HG03571 (cell line): Measurements from ENCODE around the gene USP24.
"Not testable (repeated sequence)": the region's sequence is repeated elsewhere in the genome, so short reads cannot be mapped to it uniquely, and the experiment has no call there.

Source experiments
- ATAC-seq: cut with Tn5 transposase; IDR thresholded peaks from one replicate; pipeline ENCODE4 v1.9.1; 2021; ENCODE audit not compliant: unreplicated experiment

Gene USP24

DNA sequence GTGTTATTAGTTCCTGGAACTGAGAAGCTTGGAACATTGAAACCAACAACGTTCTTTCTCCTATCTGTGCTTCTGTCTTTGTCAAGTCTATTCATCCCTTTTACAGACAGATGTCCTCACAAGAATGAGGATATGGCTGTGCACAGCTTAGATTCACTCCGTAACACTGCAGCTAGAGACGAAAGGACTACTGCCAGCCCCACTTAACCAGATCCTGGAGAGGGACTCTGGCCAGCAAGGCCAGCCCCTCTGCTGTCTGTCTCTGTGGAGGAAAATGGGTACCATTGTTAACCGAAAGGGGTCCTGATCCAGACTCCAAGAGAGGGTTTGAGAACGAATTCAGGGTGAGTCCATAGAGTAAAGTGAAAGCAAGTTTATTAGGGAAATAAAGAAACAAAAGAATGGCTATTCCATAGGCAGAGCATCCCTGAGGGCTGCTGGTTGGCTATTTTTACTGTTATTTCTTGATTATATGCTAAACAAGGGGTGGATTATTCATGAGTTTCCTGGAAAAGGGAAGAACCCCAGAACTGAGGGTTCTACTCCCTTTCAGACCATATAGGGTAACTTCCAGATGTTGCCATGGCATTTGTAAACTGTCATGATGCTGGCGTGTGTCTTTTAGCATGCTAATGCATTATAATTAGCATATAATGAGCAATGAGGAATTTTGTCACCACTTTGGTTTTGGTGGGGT is 17.4 kb upstream of the USP24 start:
- ATAC-seq, result no peak

DNA sequence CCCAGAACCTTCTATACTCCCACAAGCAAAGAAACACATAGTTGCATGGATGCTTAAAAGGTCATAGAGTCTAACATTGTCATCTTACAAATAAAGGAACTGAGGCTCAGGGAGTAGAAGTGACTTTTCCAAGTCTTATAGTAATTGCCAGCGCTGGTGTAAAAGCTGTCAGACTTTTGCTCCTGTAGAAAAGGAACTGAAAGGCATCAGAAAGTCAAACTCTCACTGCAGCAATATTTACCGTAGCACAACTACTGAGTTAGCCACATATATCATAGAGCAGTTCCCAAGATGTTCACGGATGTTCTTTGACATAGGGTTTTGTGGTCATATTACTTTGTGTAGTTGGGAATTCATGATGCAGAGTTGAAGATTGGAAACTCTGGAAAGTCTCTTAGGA is 16.6 kb upstream of the USP24 start:
- ATAC-seq, result no peak

DNA sequence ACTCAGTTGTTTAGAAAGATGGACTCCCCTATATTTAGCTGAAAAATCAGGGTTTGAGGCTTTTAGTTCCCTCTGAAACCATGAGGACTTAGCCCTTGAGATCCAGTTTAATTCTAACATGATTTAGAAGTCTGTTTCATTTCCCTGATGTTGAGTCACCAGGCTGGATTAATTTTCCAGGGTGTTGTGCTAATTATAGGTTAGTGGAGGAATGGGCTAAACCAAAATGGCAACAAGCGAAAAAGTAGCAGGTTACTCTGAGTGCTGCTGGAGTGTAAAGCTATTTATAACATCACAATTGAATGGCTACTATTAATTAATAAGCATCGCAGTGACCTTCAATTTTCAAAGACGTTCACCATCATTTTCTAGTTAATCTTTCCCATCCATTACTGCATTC is 15.5 kb upstream of the USP24 start:
- ATAC-seq, result no peak

DNA sequence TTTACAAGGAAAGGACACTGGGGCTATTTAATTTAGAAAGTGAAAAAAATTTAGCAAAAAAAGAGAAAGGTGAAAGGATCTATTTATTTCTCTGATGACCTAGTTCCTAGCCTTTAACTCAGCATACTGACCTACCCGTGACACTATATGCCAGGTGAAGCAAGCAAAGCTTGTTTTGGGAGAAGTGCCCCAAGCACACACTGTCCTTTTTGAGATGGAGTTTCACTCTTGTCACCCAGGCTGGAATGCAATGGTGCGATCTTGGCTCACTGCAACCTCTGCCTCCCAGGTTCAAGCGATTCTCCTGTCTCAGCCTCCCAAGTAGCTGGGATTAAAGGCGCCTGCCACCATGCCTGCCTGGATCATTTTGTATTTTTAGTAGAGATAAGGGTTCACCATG is 14.6 kb upstream of the USP24 start:
- not testable (repeated sequence) for ATAC-seq

DNA sequence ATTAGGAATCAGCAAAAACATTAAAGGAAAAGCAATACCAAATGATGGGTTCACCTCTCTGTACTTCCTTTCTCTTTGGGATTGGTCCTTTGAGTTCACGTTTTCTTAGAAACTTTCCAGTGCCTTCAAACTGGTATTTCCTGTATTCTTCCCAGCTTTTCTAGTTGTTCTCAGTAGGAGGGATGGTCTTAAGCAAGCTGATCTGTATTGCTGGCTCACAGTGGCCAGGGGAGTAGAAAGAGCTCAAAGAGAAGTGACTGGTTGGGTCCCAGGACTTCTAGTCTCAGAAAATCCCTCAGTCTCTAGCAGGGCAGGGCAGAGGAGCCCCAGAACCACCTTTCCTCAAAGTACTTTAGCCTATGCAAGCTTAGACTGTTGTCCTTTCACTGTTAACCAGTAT is 10.1 kb upstream of the USP24 start:
- no peak for ATAC-seq

- ATAC-seq, result no peak
Observed at GRCh38 chr1:55224729-55225128, 9.6 kb upstream of the USP24 start.

GRCh38 chr1:55222152-55222551 is 7.0 kb upstream of the USP24 start:
- ATAC-seq, result no peak

GRCh38 chr1:55217226-55217986 is 2.2 kb upstream of the USP24 start:
- no peak for ATAC-seq

- ATAC-seq, result no peak
Observed at GRCh38 chr1:55216096-55216495, 932 bp upstream of the USP24 start.

DNA sequence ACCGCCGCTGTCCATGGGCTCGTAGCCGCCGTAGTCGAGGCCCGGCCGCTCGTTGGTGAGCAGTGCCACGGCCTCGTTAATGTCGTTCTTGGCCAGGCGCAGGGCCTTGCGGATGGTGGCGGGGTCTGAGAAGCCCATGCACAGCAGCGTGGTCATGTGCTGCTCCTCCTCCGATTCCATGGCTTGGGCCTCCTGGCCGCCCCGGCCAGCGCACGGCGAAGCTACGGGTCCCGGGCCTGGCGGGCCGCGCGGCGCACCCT is 300 bp downstream of the USP24 start:
- peak; percentile 7 for ATAC-seq

GRCh38 chr1:55214212-55214933 is 791 bp downstream of the USP24 start:
- peak; percentile 12 for ATAC-seq

DNA sequence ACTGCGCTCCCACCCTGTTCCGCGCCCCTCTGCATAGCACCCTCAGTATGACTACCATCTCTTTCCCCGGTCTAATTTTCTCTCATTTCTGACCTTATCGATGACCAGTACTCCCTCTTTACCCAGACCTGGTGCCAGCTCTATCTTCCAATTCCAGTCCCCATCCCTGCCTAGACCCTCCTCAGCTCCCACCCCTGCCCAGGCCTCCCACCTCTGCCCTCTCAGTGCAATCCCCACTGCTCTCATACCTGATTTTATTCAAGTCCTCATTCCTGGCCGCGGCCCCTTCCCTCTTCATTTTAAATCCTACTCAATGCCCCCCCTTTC is 1.3 kb downstream of the USP24 start:
- no peak for ATAC-seq

GRCh38 chr1:55213151-55213884 is 1.8 kb downstream of the USP24 start:
- ATAC-seq, result no peak

DNA sequence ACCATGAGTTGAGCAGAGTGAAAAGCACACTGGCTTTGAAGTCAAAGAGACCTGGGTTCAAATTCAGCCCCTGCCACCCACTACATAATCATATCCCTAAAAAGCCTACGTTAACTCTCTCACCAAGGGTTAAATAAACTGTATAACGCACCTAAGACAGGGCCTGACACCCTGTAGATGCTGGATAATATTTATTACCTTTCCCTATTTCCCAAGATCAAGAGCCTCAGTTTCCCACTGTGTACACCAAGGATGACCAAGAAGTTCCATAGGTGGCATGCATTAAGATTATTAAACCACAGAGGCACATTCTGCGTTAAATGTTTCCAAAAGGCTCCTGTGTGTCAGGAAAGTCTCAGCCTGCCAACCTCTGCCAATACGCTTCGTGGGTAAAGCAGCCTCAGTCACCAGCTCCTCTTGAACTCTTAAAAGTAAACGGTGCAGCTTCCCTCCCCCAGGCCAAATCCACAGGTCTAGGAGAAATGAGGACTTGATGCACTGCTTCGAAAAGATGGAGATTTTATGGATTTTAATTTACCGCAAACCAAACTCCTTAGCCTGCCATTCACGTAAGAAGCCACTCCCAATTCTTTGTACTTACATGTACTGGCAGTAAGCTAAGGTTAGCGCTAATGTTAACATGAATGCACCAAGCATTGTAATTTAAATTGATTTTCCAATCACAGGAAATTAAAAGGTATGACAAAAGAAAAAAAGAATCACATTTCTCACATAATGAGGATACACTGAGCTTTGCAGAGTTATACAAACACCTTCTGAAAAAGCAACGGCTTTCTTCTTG is 2.6 kb downstream of the USP24 start:
- ATAC-seq, result no peak

- peak; percentile 36 for ATAC-seq
Observed at GRCh38 chr1:55211863-55212262, 3.3 kb downstream of the USP24 start.

DNA sequence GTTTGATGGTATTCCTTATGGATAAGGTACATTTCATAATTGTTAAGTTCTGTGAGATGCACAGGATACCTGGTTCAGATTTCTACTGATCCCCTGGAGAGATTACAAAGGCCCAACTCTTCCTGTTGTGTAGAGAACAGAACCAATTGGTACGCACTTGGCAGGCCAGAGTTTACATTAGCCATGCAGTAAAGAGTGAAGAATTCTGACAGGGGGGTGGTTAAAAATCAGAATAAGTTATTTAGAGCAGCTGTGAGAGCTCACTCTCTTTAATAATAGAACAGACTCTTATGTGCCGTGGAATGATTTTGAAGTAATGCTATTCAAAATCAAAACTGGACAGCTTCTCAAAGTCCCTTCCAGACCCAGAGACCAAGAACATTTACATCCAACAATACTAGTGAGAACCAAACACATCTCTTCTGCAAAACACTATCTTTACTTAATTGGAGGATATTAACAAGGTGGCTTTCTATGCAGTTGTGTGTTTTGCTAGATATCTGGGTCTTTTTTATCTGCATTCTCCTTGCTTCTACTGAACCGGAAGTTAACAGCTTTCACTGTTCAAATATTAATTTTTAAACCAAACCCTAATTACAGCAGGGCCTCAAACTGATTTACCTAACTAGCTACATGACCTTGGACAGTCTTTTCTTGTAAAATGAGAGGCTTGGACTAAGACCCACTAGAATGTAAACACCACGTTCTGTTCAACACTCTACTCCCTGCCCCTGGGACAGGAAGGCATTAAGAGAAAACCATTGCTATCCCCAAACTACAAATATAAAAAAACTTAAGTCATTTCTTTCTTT is 4.0 kb downstream of the USP24 start:
- no peak for ATAC-seq

DNA sequence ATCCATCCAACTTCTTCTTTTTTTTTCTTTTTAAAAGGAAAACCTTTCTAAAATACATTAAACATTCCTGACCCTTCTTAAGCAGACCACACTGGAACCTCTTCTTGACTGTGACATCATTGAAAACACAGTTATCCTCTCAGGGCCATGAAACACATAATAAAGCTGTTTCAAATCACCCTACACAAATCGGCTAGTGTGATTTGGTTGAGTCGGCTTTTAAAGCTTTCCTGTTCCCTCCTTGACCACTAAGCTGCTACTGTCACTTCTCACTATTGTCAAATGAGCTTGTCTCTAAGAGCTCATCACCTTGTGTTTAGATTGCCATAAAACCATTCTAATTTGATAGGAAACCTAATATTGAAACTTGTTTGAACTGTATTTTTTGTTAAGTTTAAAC is 5.9 kb downstream of the USP24 start:
- no peak for ATAC-seq

DNA sequence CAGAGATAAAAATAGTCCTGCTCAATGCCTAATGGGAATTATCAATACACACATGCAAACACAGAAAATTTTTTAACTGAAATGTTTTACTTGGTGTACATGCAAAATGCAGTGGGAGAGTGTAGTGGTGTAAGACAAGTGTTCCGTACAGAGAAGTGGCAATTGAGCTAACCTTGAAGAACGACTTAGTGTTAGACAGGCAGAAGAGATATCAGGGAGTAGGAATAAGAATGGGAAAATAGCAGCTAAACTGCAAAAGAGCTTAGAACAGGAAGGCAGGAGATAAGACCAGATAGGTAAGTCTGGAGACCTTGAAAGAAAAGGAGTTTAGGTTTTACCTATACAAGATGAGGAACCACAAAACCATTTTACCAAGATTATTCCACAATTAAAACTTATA is 9.0 kb downstream of the USP24 start:
- no peak for ATAC-seq

DNA sequence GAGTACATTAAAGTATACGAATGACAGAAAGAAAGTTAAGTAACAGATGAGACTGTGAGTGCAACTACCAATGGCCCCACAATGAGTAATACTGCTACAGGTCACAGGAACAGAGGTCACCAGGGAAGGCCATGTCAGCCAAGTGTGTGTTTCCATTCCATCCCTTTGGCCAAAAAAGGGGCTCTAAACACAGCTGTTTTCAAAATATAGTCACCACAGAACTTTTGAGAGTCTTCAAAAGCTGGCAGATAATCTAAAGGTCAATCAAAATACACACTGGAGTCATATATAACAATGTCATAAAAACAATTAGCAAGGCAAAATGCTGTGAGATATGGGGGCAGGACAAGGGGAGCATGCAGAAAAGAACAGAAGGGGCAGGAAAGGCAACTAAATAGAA is 10.2 kb downstream of the USP24 start:
- peak; percentile 51 for ATAC-seq

- no peak for ATAC-seq
Observed at GRCh38 chr1:55203064-55203463, 12.1 kb downstream of the USP24 start.
